Activated CD4-positive, alpha-beta T cell treated with anti-CD3 and anti-CD28 coated beads, Interleukin-2, amount 10 ng/mL, durations not matched to agents 24 days and 14 days (primary cell): ENCODE data around the gene SEMA7A. TPM values are rescaled to one million over a fixed set of nuclear protein-coding genes. Genes with fewer than 3 reads are reported as not detected.
"Not testable (repeated sequence)": the region's sequence is repeated elsewhere in the genome, so short reads cannot be mapped to it uniquely, and the experiment has no call there.

Experiments used
- DNase-seq: peaks from one replicate; pipeline ENCODE4 v3.0.0; 2022
- H3K27ac Mint-ChIP-seq: one replicate; pipeline ENCODE4 v1.8.0; 2022; ENCODE audit warnings: mild to moderate bottlenecking, mixed read lengths
- H3K27me3 Mint-ChIP-seq: one replicate; pipeline ENCODE4 v1.8.0; 2022; ENCODE audit warnings: mixed read lengths
- H3K36me3 Mint-ChIP-seq: one replicate; pipeline ENCODE4 v1.8.0; 2022; ENCODE audit warnings: low read depth, mild to moderate bottlenecking, mixed read lengths
- H3K4me1 Mint-ChIP-seq: one replicate; pipeline ENCODE4 v1.8.0; 2021; ENCODE audit warnings: mixed read lengths
- H3K4me3 Mint-ChIP-seq: one replicate; pipeline ENCODE4 v1.8.0; 2022; ENCODE audit warnings: mild to moderate bottlenecking, moderate library complexity, mixed read lengths
- H3K9me3 Mint-ChIP-seq: one replicate; pipeline ENCODE4 v1.8.0; 2021; ENCODE audit warnings: mixed read lengths
- intact Hi-C: fragments of 100-400 bp; cut with micrococcal nuclease; formaldehyde crosslinking; loops from one replicate; pipeline ENCODE4 v1.15.1; 2023
- total RNA-seq: library from RNA; stranded (reverse); gene quantifications from 2 replicates; pipeline ENCODE4 v1.2.3, GENCODE V29; 2022

Gene SEMA7A
- total RNA-seq, 1 donor from 2014 or later, result 89.6 TPM

GRCh38 chr15:74393423-74393822 lies 40.3 kb downstream of the SEMA7A start:
- H3K4me1 Mint-ChIP-seq, result peaks cover 79% of the 10 kb centered on the region
- peak overlapping the region; percentile 82 for H3K27ac Mint-ChIP-seq
- H3K9me3 Mint-ChIP-seq, result no peaks in the 10 kb centered on the region

DNA sequence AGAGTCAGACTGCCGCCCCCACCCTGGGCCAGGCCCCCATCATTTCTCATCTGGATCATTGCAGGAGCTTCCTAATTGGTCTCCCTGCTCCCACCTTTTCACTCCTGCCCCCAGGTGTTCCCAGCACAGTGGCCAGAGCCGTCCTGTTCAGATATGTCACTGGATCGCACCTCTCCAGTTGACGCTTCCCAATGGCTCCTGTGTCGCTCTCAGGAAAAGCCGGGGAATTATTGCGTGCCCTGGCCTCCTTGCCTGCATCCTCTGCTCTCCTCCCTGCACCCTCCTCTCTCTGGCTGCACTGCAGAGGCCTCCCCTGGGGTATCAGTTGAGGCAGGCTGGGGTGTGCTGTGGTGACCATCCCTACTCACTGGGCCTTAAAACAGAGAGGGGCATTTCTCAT lies 40.9 kb downstream of the SEMA7A start:
- Mint-ChIP-seq H3K4me1 (peaks cover 74% of the 10 kb centered on the region), H3K4me3 (peak overlapping the region; percentile 57), H3K27me3 (no peaks in the 10 kb centered on the region), H3K36me3 (peaks cover 7% of the 10 kb centered on the region), H3K9me3 (no peaks in the 10 kb centered on the region), H3K27ac (peak overlapping the region; percentile 82)
- intact Hi-C loops, result no loop called here
- no peak for DNase-seq

More at GRCh38 chr15:74393423-74393822, 40.3 kb downstream of the SEMA7A start:
- H3K4me3 Mint-ChIP-seq, result no peak overlapping the region
- no peak for DNase-seq
- H3K27me3 Mint-ChIP-seq, result no peaks in the 10 kb centered on the region
- peaks cover 8% of the 10 kb centered on the region for H3K36me3 Mint-ChIP-seq
- intact Hi-C loops, result no loop called here

- peak overlapping the region; percentile 82 for H3K27ac Mint-ChIP-seq
- intact Hi-C loops, result no loop called here
- H3K4me1 Mint-ChIP-seq, result peaks cover 69% of the 10 kb centered on the region
- H3K9me3 Mint-ChIP-seq, result no peaks in the 10 kb centered on the region
- peak overlapping the region; percentile 57 for H3K4me3 Mint-ChIP-seq
- H3K36me3 Mint-ChIP-seq, result peaks cover 6% of the 10 kb centered on the region
- DNase-seq, result no peak
- H3K27me3 Mint-ChIP-seq, result no peaks in the 10 kb centered on the region
Observed at GRCh38 chr15:74392451-74392830, 41.3 kb downstream of the SEMA7A start.

GRCh38 chr15:74391582-74392450 lies 41.9 kb downstream of the SEMA7A start:
- Mint-ChIP-seq H3K27me3 (no peaks in the 10 kb centered on the region), H3K4me1 (peaks cover 65% of the 10 kb centered on the region), H3K9me3 (no peaks in the 10 kb centered on the region), H3K36me3 (peaks cover 6% of the 10 kb centered on the region), H3K27ac (peak overlapping the region; percentile 82), H3K4me3 (peak overlapping the region; percentile 57)
- intact Hi-C loops, result no loop called here
- no peak for DNase-seq

DNA sequence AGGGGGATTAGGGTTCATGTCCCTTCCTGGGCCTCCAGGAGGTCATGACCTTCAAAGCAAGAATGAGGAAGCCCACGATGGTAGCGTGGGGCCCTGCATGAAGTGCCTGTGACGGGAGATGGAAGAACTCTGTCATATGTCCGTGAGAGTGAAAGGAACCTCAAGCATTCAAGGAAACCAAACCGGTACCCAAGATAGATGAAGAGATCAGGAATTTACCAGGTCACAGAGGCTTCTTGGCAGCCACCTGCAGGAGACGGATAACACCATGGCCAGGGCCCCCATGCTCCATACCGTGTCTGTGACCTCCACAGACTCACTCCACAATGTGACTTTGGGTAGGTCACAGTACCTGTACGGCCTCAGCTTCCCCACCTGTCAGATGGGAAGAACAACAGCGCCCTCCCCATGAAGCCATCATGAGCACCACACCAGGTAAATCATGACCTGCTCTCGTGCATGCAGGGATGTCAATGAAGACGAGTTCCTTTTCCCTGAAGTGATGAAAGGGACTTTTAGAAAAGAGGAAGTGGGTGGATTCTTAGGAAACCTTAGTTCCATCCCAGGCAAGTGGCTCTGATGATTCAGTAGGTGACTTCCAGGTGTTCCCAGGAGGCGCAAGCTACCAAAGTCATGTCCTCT lies 43.0 kb downstream of the SEMA7A start:
- Mint-ChIP-seq H3K9me3 (no peaks in the 10 kb centered on the region), H3K27me3 (no peaks in the 10 kb centered on the region), H3K36me3 (peaks cover 3% of the 10 kb centered on the region), H3K27ac (peak overlapping the region; percentile 82), H3K4me1 (peaks cover 60% of the 10 kb centered on the region), H3K4me3 (peak overlapping the region; percentile 27)
- no peak for DNase-seq
- intact Hi-C loops, result no loop called here

DNA sequence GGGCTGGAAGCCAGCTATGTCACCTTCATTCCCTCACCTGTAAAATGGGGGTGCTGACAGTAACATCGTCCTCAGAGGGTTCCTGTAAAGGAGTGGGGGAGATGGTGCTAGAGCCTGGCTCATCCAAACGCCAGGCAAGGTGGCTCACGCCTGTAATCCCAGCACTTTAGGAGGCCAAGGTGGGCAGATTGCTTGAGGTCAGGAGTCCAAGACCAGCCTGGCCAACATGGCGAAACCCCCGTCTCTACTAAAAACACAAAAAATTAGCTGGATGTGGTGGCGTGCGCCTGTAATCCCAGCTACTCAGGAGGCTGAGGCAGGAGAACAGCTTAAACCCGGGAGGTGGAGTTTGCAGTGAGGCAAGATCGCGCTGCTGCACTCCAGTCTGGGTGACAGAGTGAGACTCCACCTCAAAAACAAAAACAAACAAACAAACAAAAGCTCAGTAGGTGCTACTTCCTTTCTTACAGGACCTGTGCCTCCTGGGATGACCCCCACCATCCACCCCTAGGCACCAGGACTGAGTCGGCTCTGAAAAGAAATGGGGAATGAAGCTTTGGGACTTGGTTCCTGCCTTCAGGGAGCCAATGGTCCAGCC lies 43.6 kb downstream of the SEMA7A start:
- H3K27me3 Mint-ChIP-seq, H3K36me3 Mint-ChIP-seq, DNase-seq, H3K9me3 Mint-ChIP-seq, intact Hi-C loops: not testable (repeated sequence)
- peak overlapping the region; percentile 82 for H3K27ac Mint-ChIP-seq
- peaks cover 58% of the 10 kb centered on the region for H3K4me1 Mint-ChIP-seq
- peak overlapping the region; percentile 27 for H3K4me3 Mint-ChIP-seq

DNA sequence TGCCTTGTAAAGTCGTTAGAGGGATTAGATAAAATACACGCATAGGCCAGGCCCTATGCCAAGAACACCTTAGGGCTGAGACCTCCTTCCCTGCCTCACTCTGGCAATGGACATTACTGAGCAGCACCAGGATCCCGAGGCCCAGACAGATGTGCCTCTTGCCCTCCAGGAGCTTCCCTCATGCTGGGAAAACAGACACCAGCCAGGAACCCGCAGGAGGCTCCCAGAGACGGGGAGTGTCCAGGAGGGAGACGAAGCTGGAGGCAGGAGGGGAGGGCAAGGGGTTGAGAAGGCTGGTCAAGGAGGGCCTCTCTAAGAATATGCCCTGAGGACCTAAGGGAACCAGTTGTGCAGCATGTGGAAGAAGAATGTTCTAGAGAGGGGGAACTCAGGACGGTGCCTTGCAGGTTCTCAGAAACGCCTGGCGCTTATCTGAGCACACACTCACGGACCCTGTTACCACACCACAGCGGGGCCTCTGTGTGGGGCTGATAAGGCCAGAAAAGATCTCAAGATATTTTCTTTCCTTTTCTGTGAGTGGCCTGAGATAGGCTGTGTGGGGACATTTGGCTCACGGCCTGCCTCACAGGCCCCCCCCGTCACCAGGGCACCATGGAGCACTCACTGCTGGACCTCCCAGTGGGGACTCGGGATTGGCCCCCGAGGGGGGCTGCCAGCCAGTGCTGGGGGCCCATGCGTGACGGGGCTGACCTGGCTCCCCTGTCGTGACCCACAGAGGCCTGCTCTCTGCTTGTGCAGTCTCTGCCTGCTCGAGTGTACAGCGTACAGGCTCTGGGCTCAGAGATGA lies 44.3 kb downstream of the SEMA7A start:
- intact Hi-C loops, result no loop called here
- DNase-seq, result no peak
- no peak overlapping the region for H3K4me3 Mint-ChIP-seq
- peak overlapping the region; percentile 66 for H3K27ac Mint-ChIP-seq
- peaks cover 59% of the 10 kb centered on the region for H3K4me1 Mint-ChIP-seq
- H3K9me3 Mint-ChIP-seq, result no peaks in the 10 kb centered on the region
- H3K36me3 Mint-ChIP-seq, result peaks cover 3% of the 10 kb centered on the region
- H3K27me3 Mint-ChIP-seq, result no peaks in the 10 kb centered on the region

DNA sequence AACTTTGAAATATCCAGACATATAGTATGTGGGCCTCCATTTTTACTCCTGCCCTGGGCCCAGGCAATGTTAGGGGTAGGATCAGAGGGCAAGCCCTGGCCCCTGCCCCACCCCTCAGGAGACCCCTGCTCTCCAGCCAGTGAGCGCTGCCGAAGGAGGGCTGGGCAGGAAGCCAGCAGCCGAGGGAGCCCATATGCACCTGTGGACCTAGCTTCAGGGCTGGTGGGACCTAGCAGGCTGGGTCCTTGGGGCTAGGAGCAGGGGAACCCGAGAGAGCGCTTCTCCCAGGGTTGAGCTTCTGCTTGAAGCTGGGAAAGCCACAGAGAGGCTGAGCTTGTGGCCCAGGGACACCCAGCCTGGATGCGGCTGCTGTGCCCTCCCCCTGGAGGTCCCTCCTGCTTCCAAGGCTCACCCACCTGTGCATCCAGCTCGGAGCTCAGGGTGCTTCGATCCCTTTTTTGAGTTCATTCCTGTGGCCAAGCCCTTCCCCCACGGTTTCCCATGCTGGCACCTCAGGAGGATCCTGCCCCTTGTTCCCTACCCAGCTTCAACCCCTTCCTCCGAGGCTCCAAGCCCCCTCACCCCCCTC lies 45.3 kb downstream of the SEMA7A start:
- Mint-ChIP-seq H3K36me3 (peaks cover 3% of the 10 kb centered on the region), H3K9me3 (no peaks in the 10 kb centered on the region), H3K27me3 (no peaks in the 10 kb centered on the region), H3K4me3 (no peak overlapping the region), H3K4me1 (peaks cover 61% of the 10 kb centered on the region), H3K27ac (peak overlapping the region; percentile 15)
- no peak for DNase-seq
- intact Hi-C loops, result no loop called here

- Mint-ChIP-seq H3K27me3 (no peaks in the 10 kb centered on the region), H3K4me1 (peaks cover 62% of the 10 kb centered on the region), H3K27ac (no peak overlapping the region), H3K4me3 (no peak overlapping the region), H3K9me3 (no peaks in the 10 kb centered on the region), H3K36me3 (peaks cover 3% of the 10 kb centered on the region)
- DNase-seq, result no peak
- intact Hi-C loops, result no loop called here
Observed at GRCh38 chr15:74387621-74388362, 46.0 kb downstream of the SEMA7A start.

GRCh38 chr15:74387141-74387541 lies 46.6 kb downstream of the SEMA7A start:
- no peaks in the 10 kb centered on the region for H3K36me3 Mint-ChIP-seq
- no peak overlapping the region for H3K4me3 Mint-ChIP-seq
- peak overlapping the region; percentile 29 for H3K27ac Mint-ChIP-seq
- no peak for DNase-seq
- H3K4me1 Mint-ChIP-seq, result peaks cover 62% of the 10 kb centered on the region
- no peaks in the 10 kb centered on the region for H3K9me3 Mint-ChIP-seq
- H3K27me3 Mint-ChIP-seq, result no peaks in the 10 kb centered on the region
- intact Hi-C loops, result no loop called here

DNA sequence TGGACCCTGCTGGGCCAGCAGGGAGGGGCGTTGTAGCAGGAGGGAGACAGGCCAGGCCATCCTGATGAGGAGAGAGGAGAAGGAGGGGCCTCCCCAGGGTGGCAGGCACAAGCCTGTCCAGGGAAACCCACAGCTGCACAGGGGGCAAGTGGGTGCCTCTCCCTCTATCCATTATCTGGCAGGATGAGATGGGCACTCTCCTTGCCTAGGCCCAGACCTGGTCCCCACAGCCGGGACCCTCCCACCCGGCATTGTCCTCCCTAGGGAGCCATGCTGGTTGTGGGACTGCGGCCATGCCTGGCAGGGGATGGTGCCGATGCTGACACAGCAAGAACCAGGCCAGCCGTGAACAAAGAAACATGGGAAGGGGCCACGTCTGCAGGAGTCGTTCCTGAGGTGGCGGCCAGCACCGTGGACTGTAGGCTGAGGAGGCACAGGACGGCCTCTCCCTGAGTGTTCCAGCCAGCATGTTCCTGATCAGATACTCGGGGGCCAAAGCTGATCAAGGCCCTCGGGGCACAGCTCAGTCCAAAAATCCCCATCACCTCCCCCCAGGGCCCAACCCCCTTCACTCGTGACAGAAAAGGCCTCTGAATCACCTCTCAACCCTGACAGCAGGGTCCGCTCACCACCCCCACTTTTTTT lies 47.1 kb downstream of the SEMA7A start:
- peaks cover 61% of the 10 kb centered on the region for H3K4me1 Mint-ChIP-seq

GRCh38 chr15:74385733-74386132 lies 48.0 kb downstream of the SEMA7A start:
- H3K4me1 Mint-ChIP-seq, result peaks cover 61% of the 10 kb centered on the region
- no peaks in the 10 kb centered on the region for H3K9me3 Mint-ChIP-seq
- no peak for DNase-seq
- intact Hi-C loops, result no loop called here
- no peak overlapping the region for H3K4me3 Mint-ChIP-seq
- no peaks in the 10 kb centered on the region for H3K36me3 Mint-ChIP-seq
- H3K27ac Mint-ChIP-seq, result peak overlapping the region; percentile 90
- H3K27me3 Mint-ChIP-seq, result no peaks in the 10 kb centered on the region

More for the DNA sequence above, 47.1 kb downstream of the SEMA7A start:
- intact Hi-C loops, result no loop called here
- peak overlapping the region; percentile 62 for H3K27ac Mint-ChIP-seq
- no peaks in the 10 kb centered on the region for H3K36me3 Mint-ChIP-seq
- no peak overlapping the region for H3K4me3 Mint-ChIP-seq
- no peak for DNase-seq
- H3K27me3 Mint-ChIP-seq, result no peaks in the 10 kb centered on the region
- H3K9me3 Mint-ChIP-seq, result no peaks in the 10 kb centered on the region
